B cell (primary cell): Measurements from ENCODE around the gene QSOX2. TPM values are rescaled to one million over a fixed set of nuclear protein-coding genes. Genes with fewer than 3 reads are reported as not detected.

ENCODE experiments used
- ATAC-seq: fragments of 200-7000 bp; cut with Tn5 transposase; one replicate; pipeline ENCODE4 v1.10.0; 2021; ENCODE audit warnings: low read depth, mild to moderate bottlenecking, moderate number of reproducible peaks, moderate library complexity
- CTCF ChIA-PET: fragments of 350-600 bp; sonication (Branson Sonifier 250); formaldehyde crosslinking; loops from one replicate; lab custom pipeline; 2021; ENCODE audit warnings: antibody characterized with exemption, inconsistent platforms; lab: Charles Lee
- POLR2A ChIA-PET: fragments of 350-600 bp; sonication (Branson Sonifier 250); formaldehyde crosslinking; loops from one replicate; lab custom pipeline; 2021; ENCODE audit warnings: antibody characterized with exemption; lab: Charles Lee
- DNase-seq: peaks from one replicate; pipeline ENCODE4 v3.0.0; 2013
- H2AFZ ChIP-seq: 2 replicates; pipeline ENCODE4 v1.6.1; 2012; ENCODE audit warnings: mild to moderate bottlenecking, low read depth, low read length; ENCODE audit not compliant: insufficient read depth, poor library complexity, severe bottlenecking
- H3K27ac ChIP-seq, 2 donors: 1 replicate in 1 of 2; 2 replicates in 1 of 2; pipeline ENCODE4 v1.5.1; 2012 to 2013; ENCODE audit warnings: low read length in 2 of 2, mild to moderate bottlenecking in 2 of 2, moderate library complexity in 1 of 2
- H3K27me3 ChIP-seq, 4 experiments: fragments of 200-600 bp in 1 of 4; sonication (generic) in 1 of 4; replicated peaks in 1 of 4; 1 replicate in 2 of 4; 2 replicates in 2 of 4; pipeline versions ENCODE4 v1.6.1 to v1.7.0; 2013 to 2016; ENCODE audit warnings: low read length in 3 of 4, mild to moderate bottlenecking in 2 of 4, mixed read lengths in 1 of 4, moderate library complexity in 1 of 4; ENCODE audit not compliant: insufficient read depth in 4 of 4, control insufficient read depth in 3 of 4; ENCODE audit errors: control extremely low read depth in 1 of 4
- H3K36me3 ChIP-seq, 2 experiments: replicated peaks in 1 of 2; 1 replicate in 1 of 2; 2 replicates in 1 of 2; pipeline versions ENCODE4 v1.6.1 to v1.7.1; 2013; ENCODE audit warnings: low read length in 1 of 2; ENCODE audit not compliant: insufficient read depth in 2 of 2, control insufficient read depth in 1 of 2; ENCODE audit errors: control extremely low read depth in 1 of 2, extremely low read depth in 1 of 2
- H3K4me1 ChIP-seq, 2 donors: fragments of 200-600 bp in 1 of 2; sonication (generic) in 1 of 2; 1 replicate in 1 of 2; 2 replicates in 1 of 2; pipeline versions ENCODE4 v1.5.1 to v1.6.1; 2013 to 2017; ENCODE audit warnings: low read length in 2 of 2; ENCODE audit not compliant: control insufficient read depth in 2 of 2, insufficient read depth in 2 of 2
- H3K4me2 ChIP-seq: replicated peaks from 2 replicates; pipeline ENCODE3; 2012; ENCODE audit warnings: mild to moderate bottlenecking, low read depth, low read length; ENCODE audit not compliant: poor library complexity, severe bottlenecking
- H3K4me3 ChIP-seq, 5 experiments: fragments of 200-600 bp in 1 of 5; sonication (generic) in 1 of 5; 1 replicate in 3 of 5; 2 replicates in 2 of 5; pipeline versions ENCODE4 v1.5.1 to v1.7.0; 2011 to 2016; ENCODE audit warnings: low read length in 4 of 5, mild to moderate bottlenecking in 4 of 5, low read depth in 2 of 5, control low read depth in 1 of 5, moderate library complexity in 1 of 5; ENCODE audit not compliant: insufficient read depth in 1 of 5; ENCODE audit errors: control extremely low read depth in 1 of 5, extremely low read depth in 1 of 5
- H3K79me2 ChIP-seq: fragments of 200-600 bp; sonication (generic); one replicate; pipeline ENCODE4 v1.6.0; 2016; ENCODE audit warnings: low read length; ENCODE audit not compliant: control insufficient read depth, insufficient read depth
- H3K9ac ChIP-seq: fragments of 200-600 bp; sonication (generic); 2 replicates; pipeline ENCODE4 v1.6.1; 2017; ENCODE audit warnings: mild to moderate bottlenecking, low read length, moderate library complexity
- H3K9me3 ChIP-seq, 3 donors: one replicate each; pipeline versions ENCODE4 v1.6.1 to v1.7.1; 2013; ENCODE audit warnings: low read length in 2 of 3; ENCODE audit not compliant: control insufficient read depth in 2 of 3, insufficient read depth in 1 of 3; ENCODE audit errors: control extremely low read depth in 1 of 3
- H4K20me1 ChIP-seq: 2 replicates; pipeline ENCODE4 v1.6.0; 2012; ENCODE audit warnings: mild to moderate bottlenecking, low read length; ENCODE audit not compliant: insufficient read depth, control insufficient read depth, poor library complexity, severe bottlenecking
- H3K27ac Mint-ChIP-seq: one replicate; pipeline ENCODE4 v1.8.0; 2021; ENCODE audit warnings: mixed read lengths
- H3K27me3 Mint-ChIP-seq: one replicate; pipeline ENCODE4 v1.8.0; 2021; ENCODE audit warnings: mixed read lengths
- H3K4me1 Mint-ChIP-seq: one replicate; pipeline ENCODE4 v1.8.0; 2021; ENCODE audit warnings: mixed read lengths
- H3K4me3 Mint-ChIP-seq: one replicate; pipeline ENCODE4 v1.8.0; 2021; ENCODE audit warnings: mixed read lengths
- H3K9me3 Mint-ChIP-seq: one replicate; pipeline ENCODE4 v1.8.0; 2022; ENCODE audit warnings: mixed read lengths; ENCODE audit not compliant: insufficient read depth
- CTCF ChIP-seq: fragments of 200-600 bp; IDR thresholded peaks from one replicate; pipeline ENCODE4 v1.8.0; 2022; ENCODE audit warnings: antibody characterized with exemption, mild to moderate bottlenecking
- EZH2 ChIP-seq: IDR thresholded peaks from 2 replicates; pipeline ENCODE4 v1.6.1; 2012; ENCODE audit warnings: borderline replicate concordance, low read depth, mild to moderate bottlenecking, moderate library complexity, low read length; ENCODE audit not compliant: insufficient read depth, poor library complexity, severe bottlenecking
- WGBS: methylation state at CpG from one replicate; pipeline ENCODE4 v1.1.5; 2013; ENCODE audit warnings: missing lambda C conversion rate; ENCODE audit not compliant: insufficient coverage; 5-methylcytosine and 5-hydroxymethylcytosine counted together
- intact Hi-C: fragments of 100-400 bp; cut with micrococcal nuclease; formaldehyde crosslinking; loops from one replicate; pipeline ENCODE4 v1.10.0; 2022
- polyA plus RNA-seq: library from polyadenylated mRNA; depleted of rRNA; stranded (reverse); fragments of >200 nt; gene quantifications from 2 replicates; pipeline ENCODE4 v1.2.3, GENCODE V29; 2012
- total RNA-seq, 2 donors: library from RNA; stranded (reverse); fragments of 120-200 nt in 1 of 2; gene quantifications; 1 replicate in 1 of 2; 2 replicates in 1 of 2; pipeline versions ENCODE4 v1.2.3 to v1.2.4, GENCODE V29; 2013 to 2022

The QSOX2 gene
- total and polyA plus RNA-seq, 2 donors (not counting 1 experiment from before 2014, with no cell fraction given), result 62.9 to 139 TPM

DNA sequence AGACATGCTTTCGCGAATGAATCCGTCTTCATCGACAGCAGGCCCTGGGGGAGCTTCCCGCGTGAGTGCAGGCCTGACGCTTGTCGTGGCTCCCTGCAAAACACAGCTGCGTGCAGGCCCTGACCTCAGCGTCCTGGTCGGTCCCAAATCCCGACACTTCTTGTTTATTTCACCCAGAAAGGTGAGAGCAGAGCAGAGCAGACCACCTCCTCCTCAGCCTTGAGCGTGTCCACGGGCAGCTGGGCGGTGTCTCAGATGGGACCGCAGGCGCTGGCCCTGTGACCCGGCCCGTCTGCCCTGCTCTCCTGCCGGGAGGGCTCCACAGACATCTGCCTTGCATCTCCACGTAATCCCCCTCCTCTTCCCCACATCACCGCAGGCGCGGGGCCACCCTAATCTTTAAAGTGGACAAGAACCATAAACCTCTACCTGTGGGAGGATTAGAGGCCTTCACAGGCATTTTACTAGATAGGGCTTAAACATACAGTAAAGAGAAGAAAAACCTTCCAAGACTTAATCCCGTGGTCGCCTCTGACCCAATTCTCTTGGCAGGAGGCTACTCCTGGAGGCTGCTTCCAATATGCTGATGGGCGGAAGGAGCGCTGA, 33.2 kb downstream of the QSOX2 start:
- ChIA-PET CTCF (no interaction called here), POLR2A (interaction anchor here (0.7 to 1.0 kb wide), 2 partner anchors 11 to 43 kb away, joined by 3 to 9 read pairs; no protein-coding TSS in a partner anchor)
- Mint-ChIP-seq H3K4me3 (no peak overlapping the region), H3K27me3 (no peaks in the 10 kb centered on the region), H3K27ac (no peak overlapping the region), H3K4me1 (peaks cover 15% of the 10 kb centered on the region), H3K9me3 (no peaks in the 10 kb centered on the region)
- no peak overlapping the region for H2AFZ ChIP-seq
- H4K20me1 ChIP-seq, result peaks cover 93% of the 10 kb centered on the region
- H3K4me3 ChIP-seq, result no peak overlapping the region
- H3K4me1 ChIP-seq, result no peaks in the 10 kb centered on the region
- no peak for ATAC-seq
- H3K79me2 ChIP-seq, result peaks cover 22% of the 10 kb centered on the region
- no peaks in the 10 kb centered on the region for H3K27me3 ChIP-seq
- no peak overlapping the region for H3K4me2 ChIP-seq
- intact Hi-C loops, result no loop called here
- WGBS, result 94% methylated on average over 25 of the region's 28 CpGs
- peaks cover 2 to 92% of the 10 kb centered on the region in 2 experiments for H3K36me3 ChIP-seq
- no peak for DNase-seq
- no peak overlapping the region for H3K9ac ChIP-seq
- peaks cover 0 to 3% (median 0%) of the 10 kb centered on the region in 3 donors for H3K9me3 ChIP-seq
- H3K27ac ChIP-seq, result no peak overlapping the region
- TF ChIP-seq CTCF (no peak), EZH2 (no peak)

DNA sequence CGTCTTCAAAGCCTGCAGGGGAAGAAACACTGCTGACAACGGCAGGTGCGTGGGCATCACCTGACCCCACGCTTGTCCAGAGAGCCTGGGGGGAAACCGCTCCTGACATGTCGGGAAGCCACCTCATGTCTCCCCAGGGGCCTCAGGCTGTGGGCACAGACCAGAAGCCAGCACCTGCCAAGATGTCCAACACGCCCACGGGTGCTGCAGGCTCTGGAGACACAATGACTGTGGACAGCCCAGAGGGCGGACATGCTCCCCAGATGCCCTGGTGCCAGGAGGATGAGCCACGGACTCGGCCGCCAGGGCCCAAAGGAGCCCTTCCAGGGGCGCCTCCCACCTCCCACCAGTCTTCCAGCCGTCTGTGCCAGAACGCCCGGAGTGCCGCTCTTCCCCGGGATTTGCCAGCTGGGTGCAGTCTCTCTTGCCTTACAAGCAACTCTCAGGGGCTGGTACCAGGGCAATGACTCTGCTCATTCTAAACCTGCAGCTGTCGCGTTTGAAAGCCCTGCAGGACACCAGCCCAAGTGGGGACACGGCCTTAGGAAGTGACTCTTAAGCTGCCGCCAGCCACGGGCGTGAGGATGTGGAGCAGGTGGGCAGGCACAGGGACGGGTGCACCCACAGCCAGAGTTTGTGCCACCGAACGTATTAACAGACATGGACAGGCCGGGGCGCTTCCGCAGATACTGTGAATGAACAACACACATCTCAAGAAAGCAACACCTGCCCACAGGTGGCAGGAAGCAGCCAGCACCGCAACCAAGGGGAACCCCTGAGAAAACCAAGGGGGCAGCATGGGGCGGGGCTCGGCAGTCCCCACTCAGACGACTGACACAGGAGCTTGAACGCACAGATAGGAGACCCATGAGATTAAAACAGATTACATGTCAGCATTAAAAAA, 33.9 kb downstream of the QSOX2 start:
- Mint-ChIP-seq H3K9me3 (no peaks in the 10 kb centered on the region), H3K4me1 (peaks cover 21% of the 10 kb centered on the region), H3K27me3 (no peaks in the 10 kb centered on the region), H3K4me3 (no peak overlapping the region), H3K27ac (no peak overlapping the region)
- no peak overlapping the region for H3K4me3 ChIP-seq
- DNase-seq (no peak), ATAC-seq (peak; percentile 40)
- H4K20me1 ChIP-seq, result peaks cover 95% of the 10 kb centered on the region
- H3K36me3 ChIP-seq, result peaks cover 2 to 87% of the 10 kb centered on the region in 2 experiments
- H3K79me2 ChIP-seq, result peaks cover 22% of the 10 kb centered on the region
- H3K4me1 ChIP-seq, result no peaks in the 10 kb centered on the region
- CTCF ChIA-PET, result no interaction called here
- no peak for TF ChIP-seq CTCF
- no peak for TF ChIP-seq EZH2
- no peaks in the 10 kb centered on the region for H3K27me3 ChIP-seq
- H3K4me2 ChIP-seq, result no peak overlapping the region
- no peak overlapping the region for H2AFZ ChIP-seq
- POLR2A ChIA-PET, result no interaction called here
- no peak overlapping the region for H3K27ac ChIP-seq
- intact Hi-C loops, result no loop called here
- H3K9me3 ChIP-seq, result peaks cover 0 to 3% (median 0%) of the 10 kb centered on the region in 3 donors
- no peak overlapping the region for H3K9ac ChIP-seq
- WGBS, result 87% methylated on average over 35 of the region's 35 CpGs
